ENCODE data around the gene SMIM13.

DNA sequence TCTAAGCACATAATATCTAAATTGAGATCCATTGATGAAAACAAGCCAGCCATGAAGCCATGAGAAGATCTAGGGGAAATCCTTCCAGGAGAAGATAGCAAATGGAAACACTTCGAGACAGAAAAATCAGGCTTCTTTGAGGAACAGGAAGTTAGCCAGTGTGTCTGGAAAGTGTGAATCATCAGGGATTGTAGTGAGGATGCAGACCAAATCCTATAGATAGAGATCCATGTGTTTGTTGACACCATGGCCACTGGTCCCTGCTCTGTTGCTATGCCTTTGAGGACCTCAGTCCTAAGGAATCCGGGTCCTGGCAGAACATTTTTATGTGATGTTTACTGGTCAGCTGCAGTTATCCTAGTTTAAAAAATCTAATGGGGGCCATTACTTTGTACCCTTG is 42.9 kb upstream of the SMIM13 start:
- no peak for TF ChIP-seq RAD21 (IDR thresholded peaks at IDR 0.05; ENCODE audit: low read depth)
- TF ChIP-seq, protein P1, sequence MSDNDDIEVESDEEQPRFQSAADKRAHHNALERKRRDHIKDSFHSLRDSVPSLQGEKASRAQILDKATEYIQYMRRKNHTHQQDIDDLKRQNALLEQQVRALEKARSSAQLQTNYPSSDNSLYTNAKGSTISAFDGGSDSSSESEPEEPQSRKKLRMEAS (IDR thresholded peaks at IDR 0.05): no peak
- TF ChIP-seq, protein P2, sequence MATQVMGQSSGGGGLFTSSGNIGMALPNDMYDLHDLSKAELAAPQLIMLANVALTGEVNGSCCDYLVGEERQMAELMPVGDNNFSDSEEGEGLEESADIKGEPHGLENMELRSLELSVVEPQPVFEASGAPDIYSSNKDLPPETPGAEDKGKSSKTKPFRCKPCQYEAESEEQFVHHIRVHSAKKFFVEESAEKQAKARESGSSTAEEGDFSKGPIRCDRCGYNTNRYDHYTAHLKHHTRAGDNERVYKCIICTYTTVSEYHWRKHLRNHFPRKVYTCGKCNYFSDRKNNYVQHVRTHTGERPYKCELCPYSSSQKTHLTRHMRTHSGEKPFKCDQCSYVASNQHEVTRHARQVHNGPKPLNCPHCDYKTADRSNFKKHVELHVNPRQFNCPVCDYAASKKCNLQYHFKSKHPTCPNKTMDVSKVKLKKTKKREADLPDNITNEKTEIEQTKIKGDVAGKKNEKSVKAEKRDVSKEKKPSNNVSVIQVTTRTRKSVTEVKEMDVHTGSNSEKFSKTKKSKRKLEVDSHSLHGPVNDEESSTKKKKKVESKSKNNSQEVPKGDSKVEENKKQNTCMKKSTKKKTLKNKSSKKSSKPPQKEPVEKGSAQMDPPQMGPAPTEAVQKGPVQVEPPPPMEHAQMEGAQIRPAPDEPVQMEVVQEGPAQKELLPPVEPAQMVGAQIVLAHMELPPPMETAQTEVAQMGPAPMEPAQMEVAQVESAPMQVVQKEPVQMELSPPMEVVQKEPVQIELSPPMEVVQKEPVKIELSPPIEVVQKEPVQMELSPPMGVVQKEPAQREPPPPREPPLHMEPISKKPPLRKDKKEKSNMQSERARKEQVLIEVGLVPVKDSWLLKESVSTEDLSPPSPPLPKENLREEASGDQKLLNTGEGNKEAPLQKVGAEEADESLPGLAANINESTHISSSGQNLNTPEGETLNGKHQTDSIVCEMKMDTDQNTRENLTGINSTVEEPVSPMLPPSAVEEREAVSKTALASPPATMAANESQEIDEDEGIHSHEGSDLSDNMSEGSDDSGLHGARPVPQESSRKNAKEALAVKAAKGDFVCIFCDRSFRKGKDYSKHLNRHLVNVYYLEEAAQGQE (IDR thresholded peaks at IDR 0.05; ENCODE audit: low read depth): no peak
- no peak for TF ChIP-seq SRF (IDR thresholded peaks at IDR 0.05; ENCODE audit: low read depth)
- TF ChIP-seq, protein P3, sequence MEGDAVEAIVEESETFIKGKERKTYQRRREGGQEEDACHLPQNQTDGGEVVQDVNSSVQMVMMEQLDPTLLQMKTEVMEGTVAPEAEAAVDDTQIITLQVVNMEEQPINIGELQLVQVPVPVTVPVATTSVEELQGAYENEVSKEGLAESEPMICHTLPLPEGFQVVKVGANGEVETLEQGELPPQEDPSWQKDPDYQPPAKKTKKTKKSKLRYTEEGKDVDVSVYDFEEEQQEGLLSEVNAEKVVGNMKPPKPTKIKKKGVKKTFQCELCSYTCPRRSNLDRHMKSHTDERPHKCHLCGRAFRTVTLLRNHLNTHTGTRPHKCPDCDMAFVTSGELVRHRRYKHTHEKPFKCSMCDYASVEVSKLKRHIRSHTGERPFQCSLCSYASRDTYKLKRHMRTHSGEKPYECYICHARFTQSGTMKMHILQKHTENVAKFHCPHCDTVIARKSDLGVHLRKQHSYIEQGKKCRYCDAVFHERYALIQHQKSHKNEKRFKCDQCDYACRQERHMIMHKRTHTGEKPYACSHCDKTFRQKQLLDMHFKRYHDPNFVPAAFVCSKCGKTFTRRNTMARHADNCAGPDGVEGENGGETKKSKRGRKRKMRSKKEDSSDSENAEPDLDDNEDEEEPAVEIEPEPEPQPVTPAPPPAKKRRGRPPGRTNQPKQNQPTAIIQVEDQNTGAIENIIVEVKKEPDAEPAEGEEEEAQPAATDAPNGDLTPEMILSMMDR (IDR thresholded peaks at IDR 0.05 in 2 of 3, conservative IDR thresholded peaks at IDR 0.05 in 1 of 3; ENCODE audit: borderline replicate concordance in 1 of 3, insufficient read depth in 1 of 3, low read depth in 2 of 3, low read length in 2 of 3): no peak
- TF ChIP-seq EZH2 (IDR thresholded peaks at IDR 0.05): no peak
- no peak for TF ChIP-seq POLR2AphosphoS5 (IDR thresholded peaks at IDR 0.05; ENCODE audit: low read depth, low read length)
- TF ChIP-seq POLR2A (IDR thresholded peaks at IDR 0.05; ENCODE audit: borderline replicate concordance, extremely low read depth, insufficient read depth, insufficient read length): no peak

All from HCT116 (cell line).